ENCODE measurements around the gene TOMM40L.

The TOMM40L gene

DNA sequence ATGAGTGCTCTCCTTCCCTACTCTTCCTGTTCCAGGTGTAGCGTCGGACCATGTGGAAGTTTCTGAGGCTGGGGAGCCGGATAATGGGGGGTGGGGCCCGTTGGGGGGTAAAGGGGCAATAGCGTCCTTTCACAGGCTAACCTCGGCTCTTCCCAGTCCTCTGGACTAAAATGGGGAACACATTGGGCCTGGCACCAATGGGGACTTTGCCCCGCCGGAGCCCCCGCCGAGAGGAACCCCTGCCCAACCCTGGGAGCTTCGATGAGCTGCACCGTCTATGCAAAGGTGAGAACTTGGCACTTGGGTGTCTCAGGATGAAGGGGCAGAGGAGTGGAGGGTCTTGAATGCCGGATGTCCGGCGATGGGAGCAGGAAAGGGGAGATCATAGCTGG, 456 bp downstream of the TOMM40L start:
- FAIRE-seq (no peak), DNase-seq (ENCODE audit: insufficient read length, low spot score) (no peak)
- peak; percentile 6; the same call in 1 of the 2 replicates for TF ChIP-seq TAF1 (IDR thresholded peaks at IDR 0.05; ENCODE audit: low read depth, low read length)
- TF ChIP-seq PAX5 (IDR thresholded peaks at IDR 0.05; ENCODE audit: insufficient read depth, low read length, severe bottlenecking) = no peak

DNA sequence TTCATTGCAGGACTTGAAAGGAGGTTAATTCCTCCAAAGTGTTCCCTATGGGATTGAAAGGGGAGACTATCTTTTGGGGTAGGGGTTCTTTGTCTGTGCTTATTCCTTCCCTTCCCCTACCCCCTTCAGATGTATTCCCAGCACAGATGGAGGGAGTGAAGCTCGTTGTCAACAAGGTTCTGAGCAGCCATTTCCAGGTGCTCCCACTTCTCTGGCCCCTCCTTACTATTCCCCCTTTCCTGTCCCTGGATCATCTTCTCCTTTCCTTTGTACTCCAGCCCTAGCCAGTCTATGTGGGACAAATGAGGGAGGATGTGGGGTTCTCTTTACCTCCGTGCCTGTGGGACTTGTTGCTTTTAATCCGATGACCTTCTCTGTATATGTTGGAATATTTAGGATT, 899 bp downstream of the TOMM40L start:
- DNase-seq (ENCODE audit: insufficient read length, low spot score) (no peak), FAIRE-seq (no peak)
- TF ChIP-seq TAF1 (IDR thresholded peaks at IDR 0.05; ENCODE audit: low read depth, low read length) (no peak), POLR2AphosphoS5 (IDR thresholded peaks at IDR 0.05; ENCODE audit: low read depth, low read length) (no peak), POLR2A (IDR thresholded peaks at IDR 0.05; ENCODE audit: low read depth, low read length) (no peak), PAX5 (IDR thresholded peaks at IDR 0.05; ENCODE audit: insufficient read depth, low read length, severe bottlenecking) (no peak), POU2F2 (IDR thresholded peaks at IDR 0.05; ENCODE audit: low read depth, low read length) (no peak), SPI1 (IDR thresholded peaks at IDR 0.05; ENCODE audit: low read depth, low read length) (no peak)

GRCh38 chr1:161227196-161227871, 1.5 kb downstream of the TOMM40L start:
- TF ChIP-seq POLR2AphosphoS5 (IDR thresholded peaks at IDR 0.05; ENCODE audit: low read depth, low read length) (no peak), POLR2A (IDR thresholded peaks at IDR 0.05; ENCODE audit: low read depth, low read length) (no peak), SPI1 (IDR thresholded peaks at IDR 0.05; ENCODE audit: low read depth, low read length) (peak; percentile 96), TAF1 (IDR thresholded peaks at IDR 0.05; ENCODE audit: low read depth, low read length) (no peak; the same call in 1 of the 2 replicates), PAX5 (IDR thresholded peaks at IDR 0.05; ENCODE audit: insufficient read depth, low read length, severe bottlenecking) (no peak), POU2F2 (IDR thresholded peaks at IDR 0.05; ENCODE audit: low read depth, low read length) (no peak)
- DNase-seq (ENCODE audit: insufficient read length, low spot score) (peak; percentile 50), FAIRE-seq (peak; percentile 95)

DNA sequence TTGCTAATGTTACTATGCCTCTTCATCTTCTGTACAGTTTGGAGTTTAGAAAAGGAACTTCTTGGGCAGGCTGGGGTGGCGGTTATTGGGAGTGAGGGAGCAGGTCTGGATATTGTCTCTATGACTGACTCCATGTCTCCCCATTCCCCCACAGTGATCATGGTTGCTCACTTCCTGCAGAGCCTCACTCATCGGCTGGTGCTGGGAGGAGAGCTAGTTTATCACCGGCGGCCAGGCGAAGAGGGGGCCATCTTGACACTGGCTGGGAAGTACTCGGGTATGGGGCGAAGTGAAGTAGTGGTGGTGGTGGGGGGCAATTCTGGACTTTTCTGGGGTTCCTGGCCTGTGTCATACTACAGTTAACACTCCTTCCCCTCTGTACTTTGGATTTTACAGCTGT, 2.2 kb downstream of the TOMM40L start:
- DNase-seq (ENCODE audit: insufficient read length, low spot score) = no peak
- FAIRE-seq = no peak
- TF ChIP-seq POLR2A (IDR thresholded peaks at IDR 0.05; ENCODE audit: low read depth, low read length) = no peak
- TF ChIP-seq TAF1 (IDR thresholded peaks at IDR 0.05; ENCODE audit: low read depth, low read length) = no peak
- TF ChIP-seq PAX5 (IDR thresholded peaks at IDR 0.05; ENCODE audit: insufficient read depth, low read length, severe bottlenecking) = no peak
- no peak for TF ChIP-seq POLR2AphosphoS5 (IDR thresholded peaks at IDR 0.05; ENCODE audit: low read depth, low read length)
- TF ChIP-seq SPI1 (IDR thresholded peaks at IDR 0.05; ENCODE audit: low read depth, low read length) = no peak

DNA sequence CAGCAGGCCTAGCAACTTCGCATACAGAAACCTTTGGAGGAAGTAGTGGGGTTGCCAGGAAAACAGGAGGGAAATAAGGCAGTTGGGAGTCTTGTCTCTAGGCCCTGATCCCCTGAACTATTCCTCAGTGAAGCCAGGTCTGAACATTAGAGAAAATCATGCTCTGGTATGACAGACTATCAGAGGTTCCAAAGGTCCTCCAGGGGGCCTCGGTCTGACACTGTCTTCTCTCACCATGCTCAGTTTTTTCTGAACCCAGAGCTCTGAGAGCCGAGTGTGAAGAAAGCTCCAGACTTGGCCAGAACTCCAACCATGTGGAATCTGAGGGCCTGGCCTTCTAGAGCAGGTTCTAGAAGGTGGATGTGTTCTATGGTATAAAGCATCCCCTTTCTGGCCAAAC, 4.0 kb downstream of the TOMM40L start:
- DNase-seq (ENCODE audit: insufficient read length, low spot score) (no peak), FAIRE-seq (no peak)
- no peak for TF ChIP-seq POLR2A (IDR thresholded peaks at IDR 0.05; ENCODE audit: low read depth, low read length)
- no peak for TF ChIP-seq POU2F2 (IDR thresholded peaks at IDR 0.05; ENCODE audit: low read depth, low read length)
- TF ChIP-seq TAF1 (IDR thresholded peaks at IDR 0.05; ENCODE audit: low read depth, low read length) = no peak
- no peak for TF ChIP-seq PAX5 (IDR thresholded peaks at IDR 0.05; ENCODE audit: insufficient read depth, low read length, severe bottlenecking)
- TF ChIP-seq SPI1 (IDR thresholded peaks at IDR 0.05; ENCODE audit: low read depth, low read length) = no peak
- TF ChIP-seq POLR2AphosphoS5 (IDR thresholded peaks at IDR 0.05; ENCODE audit: low read depth, low read length) = no peak

- FAIRE-seq = no peak
- TF ChIP-seq PAX5 (IDR thresholded peaks at IDR 0.05; ENCODE audit: insufficient read depth, low read length, severe bottlenecking) (no peak), POLR2A (IDR thresholded peaks at IDR 0.05; ENCODE audit: low read depth, low read length) (no peak), POLR2AphosphoS5 (IDR thresholded peaks at IDR 0.05; ENCODE audit: low read depth, low read length) (no peak), TAF1 (IDR thresholded peaks at IDR 0.05; ENCODE audit: low read depth, low read length) (no peak), SPI1 (IDR thresholded peaks at IDR 0.05; ENCODE audit: low read depth, low read length) (no peak), POU2F2 (IDR thresholded peaks at IDR 0.05; ENCODE audit: low read depth, low read length) (no peak)
Observed at GRCh38 chr1:161230762-161231161, 4.9 kb downstream of the TOMM40L start.

DNA sequence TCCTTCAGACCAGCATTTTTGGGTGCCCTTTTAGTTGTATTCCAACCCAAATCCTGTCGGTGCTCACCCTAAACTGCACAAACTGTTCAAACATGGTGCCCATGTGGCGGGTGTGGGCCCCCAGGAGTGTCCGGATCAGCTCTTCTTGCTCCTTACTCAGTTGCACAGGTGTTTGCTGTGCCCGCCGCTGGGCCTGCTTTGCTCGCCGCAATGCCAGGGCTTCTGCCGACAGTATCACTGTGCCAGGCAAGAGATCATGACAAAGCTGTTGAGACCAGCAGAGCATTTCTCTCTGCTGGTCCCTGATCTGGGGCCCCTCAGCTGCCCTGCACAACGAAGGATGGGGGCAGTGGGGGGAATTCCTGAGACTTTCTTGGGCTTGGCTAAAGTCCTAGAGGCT, 7.2 kb downstream of the TOMM40L start:
- TF ChIP-seq POU2F2 (IDR thresholded peaks at IDR 0.05; ENCODE audit: low read depth, low read length) = no peak
- no peak for TF ChIP-seq TAF1 (IDR thresholded peaks at IDR 0.05; ENCODE audit: low read depth, low read length)
- TF ChIP-seq SPI1 (IDR thresholded peaks at IDR 0.05; ENCODE audit: low read depth, low read length) = no peak
- no peak for TF ChIP-seq PAX5 (IDR thresholded peaks at IDR 0.05; ENCODE audit: insufficient read depth, low read length, severe bottlenecking)
- TF ChIP-seq POLR2AphosphoS5 (IDR thresholded peaks at IDR 0.05; ENCODE audit: low read depth, low read length) = no peak
- DNase-seq (ENCODE audit: insufficient read length, low spot score) (no peak), FAIRE-seq (no peak)

More at GRCh38 chr1:161230762-161231161, 4.9 kb downstream of the TOMM40L start:
- DNase-seq (ENCODE audit: insufficient read length, low spot score) = no peak

- FAIRE-seq = no peak
- DNase-seq (ENCODE audit: insufficient read length, low spot score) = no peak
- no peak for TF ChIP-seq TAF1 (IDR thresholded peaks at IDR 0.05; ENCODE audit: low read depth, low read length)
- TF ChIP-seq POLR2A (IDR thresholded peaks at IDR 0.05; ENCODE audit: low read depth, low read length) = no peak
- no peak for TF ChIP-seq POLR2AphosphoS5 (IDR thresholded peaks at IDR 0.05; ENCODE audit: low read depth, low read length)
- TF ChIP-seq POU2F2 (IDR thresholded peaks at IDR 0.05; ENCODE audit: low read depth, low read length) = no peak
- TF ChIP-seq SPI1 (IDR thresholded peaks at IDR 0.05; ENCODE audit: low read depth, low read length) = no peak
- TF ChIP-seq PAX5 (IDR thresholded peaks at IDR 0.05; ENCODE audit: insufficient read depth, low read length, severe bottlenecking) = no peak
Observed at GRCh38 chr1:161235957-161236775, 10.3 kb downstream of the TOMM40L start.

DNA sequence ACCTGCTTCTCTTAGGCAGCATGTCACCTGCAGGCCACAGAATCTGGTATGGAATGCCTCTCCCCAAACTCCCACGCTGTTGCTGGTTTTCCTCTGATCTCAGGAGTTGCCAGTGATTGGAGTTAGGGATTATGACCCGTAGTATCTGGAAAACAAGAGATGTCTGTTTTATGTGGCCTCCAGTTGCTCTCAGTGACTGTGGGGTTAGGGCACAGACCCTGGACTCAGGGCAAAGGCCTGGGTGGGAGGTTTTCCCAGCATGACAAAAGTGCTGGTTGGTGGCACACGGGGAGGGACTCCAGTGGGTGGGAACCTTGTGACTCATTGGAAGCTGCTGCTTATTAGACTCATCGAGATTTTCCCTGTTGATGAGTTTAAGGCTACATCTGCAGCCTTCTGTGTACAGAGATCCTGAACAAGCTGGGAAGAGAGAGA, 12.2 kb downstream of the TOMM40L start, which contains the start of gene NR1I3:
Gene NR1I3 (minus strand): TSS at position 165 of the 435 bp plus-strand sequence. CDS start 1,638 bp downstream, outside the sequence.
- DNase-seq (ENCODE audit: insufficient read length, low spot score) = no peak
- no peak for TF ChIP-seq POU2F2 (IDR thresholded peaks at IDR 0.05; ENCODE audit: low read depth, low read length)
- no peak for TF ChIP-seq TAF1 (IDR thresholded peaks at IDR 0.05; ENCODE audit: low read depth, low read length)
- TF ChIP-seq SPI1 (IDR thresholded peaks at IDR 0.05; ENCODE audit: low read depth, low read length) = no peak
- TF ChIP-seq PAX5 (IDR thresholded peaks at IDR 0.05; ENCODE audit: insufficient read depth, low read length, severe bottlenecking) = no peak
- no peak for TF ChIP-seq POLR2AphosphoS5 (IDR thresholded peaks at IDR 0.05; ENCODE audit: low read depth, low read length)
- TF ChIP-seq POLR2A (IDR thresholded peaks at IDR 0.05; ENCODE audit: low read depth, low read length) = no peak
- no peak for FAIRE-seq
